OCI-LY7 (cell line): Measurements from ENCODE around the gene AKAP13. TPM values are rescaled to one million over a fixed set of nuclear protein-coding genes. Genes with fewer than 3 reads are reported as not detected.

Source experiments
- BruUV-seq: library from RNA; stranded (reverse); fragments of 400-500 nt; replicated peaks from 2 replicates; lab custom pipeline; 2021; lab: Mats Ljungman, UMichigan
- CTCF ChIA-PET: fragments of 300-600 bp; sonication (Branson Sonifier 250); formaldehyde crosslinking; loops from one replicate; lab custom pipeline; 2022; ENCODE audit warnings: antibody characterized with exemption; ENCODE audit not compliant: unreplicated experiment; lab: Charles Lee
- POLR2A ChIA-PET: fragments of 300-600 bp; sonication (Branson Sonifier 250); formaldehyde crosslinking; loops from one replicate; lab custom pipeline; 2022; ENCODE audit warnings: antibody characterized with exemption; lab: Charles Lee
- DNase-seq: peaks from one replicate; pipeline ENCODE4 v3.0.0-alpha.2; 2015; ENCODE audit warnings: low spot score
- H2AFZ ChIP-seq: fragments of 200-600 bp; sonication (generic), shearing (Covaris generic); 2 replicates; pipeline ENCODE4 v1.6.1; 2014; ENCODE audit warnings: mild to moderate bottlenecking, antibody characterized with exemption, low read length, moderate library complexity
- H3K27ac ChIP-seq: fragments of 200-600 bp; sonication (generic); 2 replicates; pipeline ENCODE4 v1.5.1; 2014; ENCODE audit warnings: mixed run types, low read depth, mild to moderate bottlenecking, moderate library complexity, low read length, inconsistent platforms; ENCODE audit not compliant: poor library complexity, severe bottlenecking
- H3K36me3 ChIP-seq: fragments of 200-600 bp; sonication (generic); 2 replicates; pipeline ENCODE4 v1.6.1; 2014; ENCODE audit warnings: mild to moderate bottlenecking, antibody characterized with exemption, low read length, moderate library complexity, mixed read lengths; ENCODE audit not compliant: insufficient read depth
- H3K4me1 ChIP-seq: fragments of 200-600 bp; sonication (generic); 2 replicates; pipeline ENCODE4 v1.5.1; 2014; ENCODE audit warnings: mild to moderate bottlenecking, low read length; ENCODE audit not compliant: insufficient read depth, poor library complexity, severe bottlenecking
- H3K4me2 ChIP-seq: fragments of 200-600 bp; sonication (generic); 2 replicates; pipeline ENCODE4 v1.6.1; 2014; ENCODE audit warnings: mild to moderate bottlenecking, low read length
- H3K4me3 ChIP-seq: fragments of 200-600 bp; sonication (generic); 2 replicates; pipeline ENCODE4 v1.5.1; 2014; ENCODE audit warnings: mild to moderate bottlenecking, low read depth, low read length; ENCODE audit not compliant: poor library complexity, severe bottlenecking
- H3K79me2 ChIP-seq: fragments of 200-600 bp; sonication (generic); 2 replicates; pipeline ENCODE4 v1.6.1; 2016; ENCODE audit warnings: low read depth, mild to moderate bottlenecking, low read length, moderate library complexity, mixed read lengths; ENCODE audit not compliant: insufficient read depth
- H3K9me2 ChIP-seq: fragments of 200-600 bp; sonication (generic); 2 replicates; pipeline ENCODE4 v1.6.1; 2016; ENCODE audit warnings: mild to moderate bottlenecking, low read length, mixed read lengths; ENCODE audit not compliant: insufficient read depth
- H3K9me3 ChIP-seq: fragments of 200-600 bp; sonication (generic); 2 replicates; pipeline ENCODE4 v1.6.1; 2014; ENCODE audit warnings: mild to moderate bottlenecking, mixed run types, low read length, mixed read lengths
- H4K20me1 ChIP-seq: fragments of 200-600 bp; sonication (generic); 2 replicates; pipeline ENCODE4 v1.6.1; 2014; ENCODE audit warnings: mild to moderate bottlenecking, antibody characterized with exemption, low read length, moderate library complexity, mixed read lengths; ENCODE audit not compliant: insufficient read depth
- CTCF ChIP-seq: fragments of 200-600 bp; sonication (generic); conservative IDR thresholded peaks from 2 replicates; pipeline ENCODE4 v1.5.1; 2014; ENCODE audit warnings: mild to moderate bottlenecking, antibody characterized with exemption, low read length, moderate library complexity, mixed read lengths
- EZH2phosphoT487 ChIP-seq: fragments of 200-600 bp; sonication (generic); IDR thresholded peaks from 2 replicates; pipeline ENCODE4 v1.6.1; 2018; ENCODE audit warnings: low read depth, borderline replicate concordance, mild to moderate bottlenecking, mixed run types, antibody characterized with exemption, low read length, moderate library complexity, mixed read lengths
- intact Hi-C: fragments of 100-400 bp; cut with micrococcal nuclease; formaldehyde crosslinking; loops from one replicate; pipeline ENCODE4 v1.10.0; 2022; ENCODE audit not compliant: unreplicated experiment
- total RNA-seq, 2 experiments: library from RNA; depleted of rRNA in 1 of 2; stranded (reverse); fragments of >200 nt in 1 of 2; shearing (Covaris generic) in 1 of 2; gene quantifications; 2 replicates each; pipeline ENCODE4 v1.2.3, GENCODE V29; 2014 to 2022

AKAP13 gene
- total RNA-seq, 2 experiments from 2014 or later: 140 to 250 TPM

- peak; percentile 85 for DNase-seq
- BruUV-seq: no TSS peak
- H3K79me2 ChIP-seq: peaks cover 100% of the 10 kb centered on the region
Measured at GRCh38 chr15:85475317-85475701, 94.9 kb downstream of the AKAP13 start.

GRCh38 chr15:85475711-85476110 lies 95.3 kb downstream of the AKAP13 start:
- Histone ChIP-seq H3K4me2 (peak overlapping the region; percentile 72), H3K4me1 (peaks cover 99% of the 10 kb centered on the region), H3K4me3 (peak overlapping the region; percentile 52), H3K36me3 (peaks cover 23% of the 10 kb centered on the region), H2AFZ (no peak overlapping the region), H3K9me3 (peaks cover 8% of the 10 kb centered on the region; the same call in 1 of the 2 replicates), H3K9me2 (no peaks in the 10 kb centered on the region), H3K27ac (peak overlapping the region; percentile 92), H3K79me2 (peaks cover 100% of the 10 kb centered on the region), H4K20me1 (no peaks in the 10 kb centered on the region; the same call in 1 of the 2 replicates)
- POLR2A ChIA-PET: interaction anchor here (0.6 to 9.3 kb wide), 25 partner anchors 8 to 214 kb away, joined by 3 to 66 read pairs (median 4); partner anchors contain the start of gene AKAP13
- peak; percentile 57 for DNase-seq
- BruUV-seq: no TSS peak
- intact Hi-C loops: loop anchor here (2.0 kb wide), 2 partner anchors 93 to 145 kb away; no protein-coding TSS in a partner anchor
- CTCF ChIA-PET: interaction anchor here (0.8 to 1.7 kb wide), 5 partner anchors 10 to 145 kb away, joined by 3 to 10 read pairs (median 5); no protein-coding TSS in a partner anchor
- TF ChIP-seq CTCF (no peak), EZH2phosphoT487 (no peak)

More at GRCh38 chr15:85475317-85475701, 94.9 kb downstream of the AKAP13 start:
- Histone ChIP-seq H3K4me1 (peaks cover 99% of the 10 kb centered on the region), H3K4me2 (peak overlapping the region; percentile 72), H3K9me2 (no peaks in the 10 kb centered on the region), H3K36me3 (peaks cover 23% of the 10 kb centered on the region), H3K27ac (peak overlapping the region; percentile 92), H4K20me1 (no peaks in the 10 kb centered on the region; the same call in 1 of the 2 replicates), H3K4me3 (peak overlapping the region; percentile 52), H3K9me3 (peaks cover 8% of the 10 kb centered on the region; the same call in 1 of the 2 replicates), H2AFZ (no peak overlapping the region)
- ChIA-PET CTCF (interaction anchor here (0.8 to 1.7 kb wide), 4 partner anchors 10 to 144 kb away, joined by 3 to 10 read pairs (median 6); no protein-coding TSS in a partner anchor), POLR2A (interaction anchor here (0.7 to 9.3 kb wide), 23 partner anchors 9 to 214 kb away, joined by 3 to 66 read pairs (median 4); partner anchors contain the start of gene AKAP13)
- intact Hi-C loops: loop anchor here (2.0 kb wide), 2 partner anchors 93 to 145 kb away; no protein-coding TSS in a partner anchor
- TF ChIP-seq EZH2phosphoT487 (no peak), CTCF (no peak)

GRCh38 chr15:85477061-85477460 lies 96.7 kb downstream of the AKAP13 start:
- Histone ChIP-seq H3K79me2 (peaks cover 100% of the 10 kb centered on the region), H3K9me2 (no peaks in the 10 kb centered on the region), H3K4me3 (peak overlapping the region; percentile 52), H4K20me1 (peaks cover 4% of the 10 kb centered on the region; the same call in 1 of the 2 replicates), H3K27ac (peak overlapping the region; percentile 92), H3K36me3 (peaks cover 16% of the 10 kb centered on the region), H3K4me1 (peaks cover 99% of the 10 kb centered on the region), H3K4me2 (peak overlapping the region; percentile 72), H3K9me3 (peaks cover 5% of the 10 kb centered on the region; the same call in 1 of the 2 replicates), H2AFZ (no peak overlapping the region)
- CTCF ChIA-PET: no interaction called here
- TF ChIP-seq CTCF (no peak), EZH2phosphoT487 (no peak)
- POLR2A ChIA-PET: interaction anchor here (0.6 to 9.3 kb wide), 14 partner anchors 9 to 149 kb away, joined by 3 to 66 read pairs (median 7); no protein-coding TSS in a partner anchor
- intact Hi-C loops: no loop called here
- BruUV-seq: no TSS peak
- DNase-seq: no peak
